ENCODE results near the gene COPG1. TPM values are rescaled to one million over a fixed set of nuclear protein-coding genes. Genes with fewer than 3 reads are reported as not detected.
A peak's percentile ranks its signal among the peaks of the same experiment; 100 is the strongest.

COPG1 gene
- total RNA-seq, 4 donors from 2014 or later, result 64.7 to 149 (median 116) TPM

GRCh38 chr3:129323651-129324294 is 74.4 kb downstream of the COPG1 start:
- WGBS, 2 donors (ENCODE audit: low coverage in 1 of 2), result 76% methylated on average over 11 of the region's 12 CpGs; no CpG with 5 or more reads in 1 of the 2 donors
- Histone ChIP-seq H3K27ac (no peak overlapping the region), H3K36me3 (no peaks in the 10 kb centered on the region), H3K9me3 (no peaks in the 10 kb centered on the region), H3K4me3 (no peak overlapping the region), H3K4me1 (no peaks in the 10 kb centered on the region), H3K27me3 (no peaks in the 10 kb centered on the region)
- in situ Hi-C loops (cut with MboI; ENCODE audit: low pct_ligation_motif_present in 1 of 4, low pct_unique_long_range_greater_than_20kb in 1 of 4, low sequenced_read_pairs in 3 of 4), result no loop called here
- intact Hi-C loops (cut with DNase I; ENCODE audit: low total_unique reads), result no loop called here
- TF ChIP-seq POLR2AphosphoS5 (IDR thresholded peaks at IDR 0.05) (no peak), POLR2A (IDR thresholded peaks at IDR 0.05) (no peak), EP300 (IDR thresholded peaks at IDR 0.05; ENCODE audit: low read depth) (no peak)
- DNase-seq, result peak; percentile 54

- WGBS, 2 donors (ENCODE audit: low coverage in 1 of 2), result 95% methylated on average over 12 of the region's 12 CpGs; no CpG with 5 or more reads in 1 of the 2 donors
- H3K36me3 ChIP-seq, result no peaks in the 10 kb centered on the region
- intact Hi-C loops (cut with DNase I; ENCODE audit: low total_unique reads) (loop anchor here (1.0 kb wide), 1 partner anchor 21 kb away; no protein-coding TSS in a partner anchor), in situ Hi-C loops (cut with MboI; ENCODE audit: low pct_ligation_motif_present in 1 of 4, low pct_unique_long_range_greater_than_20kb in 1 of 4, low sequenced_read_pairs in 3 of 4) (no loop called here)
- no peak for DNase-seq
- H3K27ac ChIP-seq, result no peak overlapping the region
- H3K27me3 ChIP-seq, result no peaks in the 10 kb centered on the region
- H3K9me3 ChIP-seq, result no peaks in the 10 kb centered on the region
- no peak overlapping the region for H3K4me3 ChIP-seq
- H3K4me1 ChIP-seq, result no peaks in the 10 kb centered on the region
- no peak for TF ChIP-seq POLR2A (IDR thresholded peaks at IDR 0.05)
- TF ChIP-seq EP300 (IDR thresholded peaks at IDR 0.05; ENCODE audit: low read depth), result no peak
- TF ChIP-seq CTCF (IDR thresholded peaks at IDR 0.05), result no peak
- no peak for TF ChIP-seq POLR2AphosphoS5 (IDR thresholded peaks at IDR 0.05)
Observed at GRCh38 chr3:129324855-129325254, 75.4 kb downstream of the COPG1 start.

GRCh38 chr3:129325383-129325782 is 76.0 kb downstream of the COPG1 start:
- intact Hi-C loops (cut with DNase I; ENCODE audit: low total_unique reads), result loop anchor here (1.0 kb wide), 1 partner anchor 21 kb away; no protein-coding TSS in a partner anchor
- no peaks in the 10 kb centered on the region for H3K4me1 ChIP-seq
- H3K27ac ChIP-seq, result no peak overlapping the region
- H3K27me3 ChIP-seq, result no peaks in the 10 kb centered on the region
- H3K36me3 ChIP-seq, result no peaks in the 10 kb centered on the region
- whole genome bisulfite sequencing, 2 donors (ENCODE audit: low coverage in 1 of 2), result 100% methylated on average over 3 of the region's 3 CpGs; no CpG with 5 or more reads in 1 of the 2 donors
- in situ Hi-C loops (cut with MboI; ENCODE audit: low pct_ligation_motif_present in 1 of 4, low pct_unique_long_range_greater_than_20kb in 1 of 4, low sequenced_read_pairs in 3 of 4), result no loop called here
- TF ChIP-seq CTCF (IDR thresholded peaks at IDR 0.05) (no peak), POLR2AphosphoS5 (IDR thresholded peaks at IDR 0.05) (no peak), EP300 (IDR thresholded peaks at IDR 0.05; ENCODE audit: low read depth) (no peak), POLR2A (IDR thresholded peaks at IDR 0.05) (no peak)
- no peaks in the 10 kb centered on the region for H3K9me3 ChIP-seq
- no peak overlapping the region for H3K4me3 ChIP-seq
- no peak for DNase-seq

- H3K9me3 ChIP-seq, result no peaks in the 10 kb centered on the region
- WGBS, 2 donors (ENCODE audit: low coverage in 1 of 2), result 93% methylated on average over 12 of the region's 12 CpGs; no CpG with 5 or more reads in 1 of the 2 donors
- in situ Hi-C loops (cut with MboI; ENCODE audit: low pct_ligation_motif_present in 1 of 4, low pct_unique_long_range_greater_than_20kb in 1 of 4, low sequenced_read_pairs in 3 of 4) (no loop called here), intact Hi-C loops (cut with DNase I; ENCODE audit: low total_unique reads) (no loop called here)
- no peak overlapping the region for H3K27ac ChIP-seq
- TF ChIP-seq POLR2AphosphoS5 (IDR thresholded peaks at IDR 0.05), result no peak
- no peak for TF ChIP-seq CTCF (IDR thresholded peaks at IDR 0.05)
- no peak for TF ChIP-seq EP300 (IDR thresholded peaks at IDR 0.05; ENCODE audit: low read depth)
- TF ChIP-seq POLR2A (IDR thresholded peaks at IDR 0.05), result no peak
- DNase-seq, result no peak
- H3K4me3 ChIP-seq, result no peak overlapping the region
- H3K36me3 ChIP-seq, result no peaks in the 10 kb centered on the region
- H3K4me1 ChIP-seq, result no peaks in the 10 kb centered on the region
- no peaks in the 10 kb centered on the region for H3K27me3 ChIP-seq
Observed at GRCh38 chr3:129326138-129326537, 76.7 kb downstream of the COPG1 start.
